NCI-H446 treated with DMSO at 0.1 percent for 48 hours (cell line): ENCODE results near the gene WNK2.
A peak's percentile ranks its signal among the peaks of the same experiment; 100 is the strongest.

Experiments used
- DNase-seq: peaks from one replicate; lab custom pipeline; 2025; lab: John Stamatoyannopoulos, UW

Gene WNK2

GRCh38 chr9:93161786-93162562 lies 22.0 kb upstream of the WNK2 start:
- peak; percentile 89 for DNase-seq

- no peak for DNase-seq
Measured at GRCh38 chr9:93164085-93164484, 19.9 kb upstream of the WNK2 start.

- DNase-seq = no peak
Measured at GRCh38 chr9:93166699-93167098, 17.2 kb upstream of the WNK2 start.

GRCh38 chr9:93167185-93167584 lies 16.8 kb upstream of the WNK2 start:
- no peak for DNase-seq

GRCh38 chr9:93167838-93168237 lies 16.1 kb upstream of the WNK2 start:
- DNase-seq = no peak

- DNase-seq = no peak
Measured at GRCh38 chr9:93168581-93168980, 15.4 kb upstream of the WNK2 start.

GRCh38 chr9:93169444-93169843 lies 14.5 kb upstream of the WNK2 start:
- DNase-seq = no peak

- no peak for DNase-seq
Measured at GRCh38 chr9:93170571-93170970, 13.4 kb upstream of the WNK2 start.

GRCh38 chr9:93171261-93171990 lies 12.5 kb upstream of the WNK2 start:
- no peak for DNase-seq

- DNase-seq = no peak
Measured at GRCh38 chr9:93172666-93173364, 11.1 kb upstream of the WNK2 start.

- no peak for DNase-seq
Measured at GRCh38 chr9:93173365-93174051, 10.4 kb upstream of the WNK2 start.

- no peak for DNase-seq
Measured at GRCh38 chr9:93174976-93175375, 9.0 kb upstream of the WNK2 start.

- no peak for DNase-seq
Measured at GRCh38 chr9:93177676-93178075, 6.3 kb upstream of the WNK2 start.

GRCh38 chr9:93178851-93179786 lies 4.8 kb upstream of the WNK2 start:
- DNase-seq = no peak

GRCh38 chr9:93180938-93181337 lies 3.0 kb upstream of the WNK2 start:
- no peak for DNase-seq

- DNase-seq = no peak
Measured at GRCh38 chr9:93181672-93182435, 2.1 kb upstream of the WNK2 start.

- DNase-seq = no peak
Measured at GRCh38 chr9:93182572-93182971, 1.4 kb upstream of the WNK2 start.

GRCh38 chr9:93183131-93183662 lies 742 bp upstream of the WNK2 start:
- no peak for DNase-seq

GRCh38 chr9:93184432-93185265 lies 710 bp downstream of the WNK2 start:
- DNase-seq = no peak
